ENCODE data around the gene PRDX5. TPM values are rescaled to one million over a fixed set of nuclear protein-coding genes. Genes with fewer than 3 reads are reported as not detected.
A peak's percentile ranks its signal among the peaks of the same experiment; 100 is the strongest.

The PRDX5 gene
- total RNA-seq, 1 donor from 2014 or later, result 144 TPM

DNA sequence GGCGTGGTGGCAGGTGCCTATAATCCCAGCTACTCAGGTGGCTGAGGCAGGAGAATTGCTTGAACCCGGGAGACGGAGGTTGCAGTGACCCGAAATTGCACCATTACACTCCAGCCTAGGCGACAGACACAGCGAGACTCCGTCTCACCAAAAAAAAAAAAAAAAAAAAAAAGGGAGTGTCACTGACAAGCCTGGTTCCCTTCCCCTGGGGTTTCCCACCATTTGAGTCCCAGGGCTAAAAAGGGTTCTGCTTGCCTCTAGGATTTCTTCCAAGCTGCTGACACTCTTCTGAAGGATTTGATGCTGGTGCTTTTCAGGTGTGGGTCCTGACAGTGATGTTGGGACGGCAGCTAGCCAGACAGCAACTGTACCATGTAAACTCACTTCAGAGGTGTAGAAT is 20.8 kb downstream of the PRDX5 start:
- Histone ChIP-seq H3K4me3 (ENCODE audit: low read length in 3 of 3) (no peak overlapping the region), H3K27me3 (ENCODE audit: control insufficient read depth in 3 of 3, insufficient read depth in 3 of 3, low read length in 3 of 3) (no peaks in the 10 kb centered on the region), H3K27ac (ENCODE audit: low read depth, low read length) (no peak overlapping the region), H3K4me1 (ENCODE audit: control insufficient read depth in 3 of 3, insufficient read depth in 3 of 3, low read length in 3 of 3) (peaks cover 6 to 11% (median 7%) of the 10 kb centered on the region in 3 donors), H3K36me3 (ENCODE audit: control insufficient read depth in 3 of 3, insufficient read depth in 3 of 3, low read length in 3 of 3) (no peaks in the 10 kb centered on the region), H3K9me3 (ENCODE audit: control insufficient read depth in 3 of 3, low read length in 3 of 3) (no peaks in the 10 kb centered on the region), H3K9ac (ENCODE audit: low read depth in 1 of 3, low read length in 3 of 3) (no peak overlapping the region)

DNA sequence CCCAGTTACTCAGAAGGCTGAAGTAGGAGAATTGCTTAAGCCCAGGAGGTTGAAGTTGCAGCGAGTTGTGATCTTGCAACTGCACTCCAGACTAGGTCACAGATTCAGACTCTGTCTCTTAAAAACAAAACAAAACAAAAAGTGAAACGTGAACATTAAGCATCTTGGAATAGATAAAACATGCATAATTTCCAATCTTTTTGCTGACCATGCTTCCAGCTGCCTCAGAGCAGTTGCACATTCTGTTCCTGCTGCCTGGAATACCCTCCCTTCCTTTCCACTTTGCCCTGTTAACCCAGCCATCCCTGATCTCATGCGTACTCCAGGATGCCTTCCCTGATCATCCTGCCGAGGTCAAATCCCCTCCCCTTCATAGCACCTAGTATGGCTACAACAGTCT is 21.4 kb downstream of the PRDX5 start:
- H3K9ac ChIP-seq (ENCODE audit: low read depth in 1 of 3, low read length in 3 of 3), result no peak overlapping the region
- H3K36me3 ChIP-seq (ENCODE audit: control insufficient read depth in 3 of 3, insufficient read depth in 3 of 3, low read length in 3 of 3), result no peaks in the 10 kb centered on the region
- H3K4me3 ChIP-seq (ENCODE audit: low read length in 3 of 3), result no peak overlapping the region
- no peaks in the 10 kb centered on the region for H3K27me3 ChIP-seq (ENCODE audit: control insufficient read depth in 3 of 3, insufficient read depth in 3 of 3, low read length in 3 of 3)
- H3K9me3 ChIP-seq (ENCODE audit: control insufficient read depth in 3 of 3, low read length in 3 of 3), result no peaks in the 10 kb centered on the region
- H3K27ac ChIP-seq (ENCODE audit: low read depth, low read length), result no peak overlapping the region
- H3K4me1 ChIP-seq (ENCODE audit: control insufficient read depth in 3 of 3, insufficient read depth in 3 of 3, low read length in 3 of 3), result peaks cover 6 to 11% (median 7%) of the 10 kb centered on the region in 3 donors

DNA sequence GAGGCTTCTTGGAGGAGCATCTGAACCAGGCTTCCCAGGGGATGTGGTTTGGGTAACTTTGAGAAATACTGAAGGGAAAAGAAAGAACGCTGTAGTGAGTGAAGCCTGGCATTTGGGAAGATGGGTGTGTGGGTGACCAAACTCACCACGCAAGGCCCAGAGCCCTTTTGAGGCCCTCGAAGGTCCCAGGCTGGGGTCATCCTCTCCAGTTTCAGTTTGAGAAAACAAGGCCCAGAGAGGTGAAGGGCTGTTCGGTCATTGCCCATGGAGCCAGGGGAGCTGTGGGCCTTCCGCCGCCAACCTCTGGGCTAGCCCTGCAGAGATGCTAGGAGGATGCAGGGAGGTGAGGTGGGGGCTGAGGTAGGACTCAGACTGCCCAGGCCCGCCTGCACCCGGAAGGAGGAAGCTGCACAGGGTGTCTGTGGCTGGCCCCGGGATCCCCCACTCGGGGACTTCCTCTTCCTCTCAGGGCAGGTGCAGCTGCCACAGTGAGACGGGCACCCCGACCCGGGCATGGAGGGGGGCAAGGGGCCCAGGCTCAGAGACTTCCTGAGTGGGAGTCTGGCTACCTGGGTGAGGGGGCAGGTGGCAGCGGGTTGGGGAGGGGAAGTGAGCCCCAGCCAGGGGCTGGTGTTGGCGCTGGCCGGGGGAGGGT is 22.0 kb downstream of the PRDX5 start, which contains the start of gene CCDC88B:
CCDC88B (plus strand) TSS at position 451 of the 655 bp plus-strand sequence; CDS start at position 514, 63 bp downstream.
- no peaks in the 10 kb centered on the region for H3K9me3 ChIP-seq (ENCODE audit: control insufficient read depth in 3 of 3, low read length in 3 of 3)
- H3K36me3 ChIP-seq (ENCODE audit: control insufficient read depth in 3 of 3, insufficient read depth in 3 of 3, low read length in 3 of 3), result no peaks in the 10 kb centered on the region
- peaks cover 6 to 11% (median 7%) of the 10 kb centered on the region in 3 donors for H3K4me1 ChIP-seq (ENCODE audit: control insufficient read depth in 3 of 3, insufficient read depth in 3 of 3, low read length in 3 of 3)
- no peak within 1 kb of the TSS for H3K4me3 ChIP-seq (ENCODE audit: low read length in 3 of 3)
- no peak within 1 kb of the TSS for H3K9ac ChIP-seq (ENCODE audit: low read depth in 1 of 3, low read length in 3 of 3)
- no peaks in the 10 kb centered on the region for H3K27me3 ChIP-seq (ENCODE audit: control insufficient read depth in 3 of 3, insufficient read depth in 3 of 3, low read length in 3 of 3)
- H3K27ac ChIP-seq (ENCODE audit: low read depth, low read length), result no peak within 1 kb of the TSS

DNA sequence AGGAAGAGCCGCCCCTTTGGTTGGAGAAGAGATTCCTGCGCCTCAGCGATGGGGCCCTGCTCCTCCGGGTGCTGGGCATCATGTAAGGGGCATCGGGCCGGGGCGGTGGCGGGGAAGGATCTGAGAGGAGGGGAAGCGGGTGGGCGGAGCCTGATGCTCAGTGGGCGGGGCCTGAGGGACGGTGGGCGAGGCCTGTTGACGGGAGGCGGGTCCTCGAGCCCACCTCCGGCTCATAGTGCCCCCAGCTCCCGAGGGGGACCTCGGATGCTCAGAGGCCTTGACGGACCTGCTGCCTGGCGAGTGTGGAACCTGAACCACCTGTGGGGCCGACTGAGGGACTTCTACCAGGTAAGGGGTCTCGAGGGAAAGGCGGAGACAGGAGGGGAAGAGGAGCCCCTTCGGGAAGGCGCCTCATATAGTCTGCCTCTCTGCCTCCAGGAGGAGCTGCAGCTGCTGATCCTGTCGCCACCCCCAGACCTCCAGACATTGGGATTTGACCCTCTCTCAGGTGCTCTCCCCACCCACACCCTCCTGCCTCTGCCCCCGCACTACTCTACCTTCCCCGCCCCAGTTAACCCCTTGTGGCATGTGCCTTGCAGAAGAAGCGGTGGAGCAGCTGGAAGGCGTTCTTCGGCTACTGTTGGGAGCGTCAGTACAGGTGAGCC is 22.9 kb downstream of the PRDX5 start:
- Histone ChIP-seq H3K27me3 (ENCODE audit: control insufficient read depth in 3 of 3, insufficient read depth in 3 of 3, low read length in 3 of 3) (no peaks in the 10 kb centered on the region), H3K9me3 (ENCODE audit: control insufficient read depth in 3 of 3, low read length in 3 of 3) (no peaks in the 10 kb centered on the region), H3K4me1 (ENCODE audit: control insufficient read depth in 3 of 3, insufficient read depth in 3 of 3, low read length in 3 of 3) (peaks cover 6 to 11% (median 7%) of the 10 kb centered on the region in 3 donors), H3K27ac (ENCODE audit: low read depth, low read length) (no peak overlapping the region), H3K9ac (ENCODE audit: low read depth in 1 of 3, low read length in 3 of 3) (no peak overlapping the region), H3K36me3 (ENCODE audit: control insufficient read depth in 3 of 3, insufficient read depth in 3 of 3, low read length in 3 of 3) (no peaks in the 10 kb centered on the region), H3K4me3 (ENCODE audit: low read length in 3 of 3) (no peak overlapping the region)

DNA sequence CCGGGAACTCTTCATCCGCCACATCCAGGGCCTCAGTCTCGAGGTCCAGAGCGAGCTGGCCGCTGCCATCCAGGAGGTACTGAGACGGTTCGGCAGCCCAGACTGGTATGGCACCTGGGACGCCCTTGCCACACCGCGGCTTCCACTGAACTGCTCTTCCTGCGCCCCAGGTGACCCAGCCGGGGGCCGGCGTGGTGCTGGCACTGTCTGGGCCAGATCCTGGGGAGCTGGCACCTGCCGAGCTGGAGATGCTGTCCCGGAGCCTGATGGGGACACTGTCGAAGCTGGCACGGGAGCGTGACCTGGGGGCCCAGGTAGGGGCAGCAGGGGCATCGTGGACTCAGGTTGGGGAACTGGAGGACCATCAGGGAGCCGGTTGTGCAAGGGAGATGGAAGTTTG is 23.5 kb downstream of the PRDX5 start:
- Histone ChIP-seq H3K4me1 (ENCODE audit: control insufficient read depth in 3 of 3, insufficient read depth in 3 of 3, low read length in 3 of 3) (peaks cover 6 to 11% (median 7%) of the 10 kb centered on the region in 3 donors), H3K27me3 (ENCODE audit: control insufficient read depth in 3 of 3, insufficient read depth in 3 of 3, low read length in 3 of 3) (no peaks in the 10 kb centered on the region), H3K4me3 (ENCODE audit: low read length in 3 of 3) (no peak overlapping the region), H3K9ac (ENCODE audit: low read depth in 1 of 3, low read length in 3 of 3) (no peak overlapping the region), H3K27ac (ENCODE audit: low read depth, low read length) (no peak overlapping the region), H3K9me3 (ENCODE audit: control insufficient read depth in 3 of 3, low read length in 3 of 3) (no peaks in the 10 kb centered on the region), H3K36me3 (ENCODE audit: control insufficient read depth in 3 of 3, insufficient read depth in 3 of 3, low read length in 3 of 3) (no peaks in the 10 kb centered on the region)

DNA sequence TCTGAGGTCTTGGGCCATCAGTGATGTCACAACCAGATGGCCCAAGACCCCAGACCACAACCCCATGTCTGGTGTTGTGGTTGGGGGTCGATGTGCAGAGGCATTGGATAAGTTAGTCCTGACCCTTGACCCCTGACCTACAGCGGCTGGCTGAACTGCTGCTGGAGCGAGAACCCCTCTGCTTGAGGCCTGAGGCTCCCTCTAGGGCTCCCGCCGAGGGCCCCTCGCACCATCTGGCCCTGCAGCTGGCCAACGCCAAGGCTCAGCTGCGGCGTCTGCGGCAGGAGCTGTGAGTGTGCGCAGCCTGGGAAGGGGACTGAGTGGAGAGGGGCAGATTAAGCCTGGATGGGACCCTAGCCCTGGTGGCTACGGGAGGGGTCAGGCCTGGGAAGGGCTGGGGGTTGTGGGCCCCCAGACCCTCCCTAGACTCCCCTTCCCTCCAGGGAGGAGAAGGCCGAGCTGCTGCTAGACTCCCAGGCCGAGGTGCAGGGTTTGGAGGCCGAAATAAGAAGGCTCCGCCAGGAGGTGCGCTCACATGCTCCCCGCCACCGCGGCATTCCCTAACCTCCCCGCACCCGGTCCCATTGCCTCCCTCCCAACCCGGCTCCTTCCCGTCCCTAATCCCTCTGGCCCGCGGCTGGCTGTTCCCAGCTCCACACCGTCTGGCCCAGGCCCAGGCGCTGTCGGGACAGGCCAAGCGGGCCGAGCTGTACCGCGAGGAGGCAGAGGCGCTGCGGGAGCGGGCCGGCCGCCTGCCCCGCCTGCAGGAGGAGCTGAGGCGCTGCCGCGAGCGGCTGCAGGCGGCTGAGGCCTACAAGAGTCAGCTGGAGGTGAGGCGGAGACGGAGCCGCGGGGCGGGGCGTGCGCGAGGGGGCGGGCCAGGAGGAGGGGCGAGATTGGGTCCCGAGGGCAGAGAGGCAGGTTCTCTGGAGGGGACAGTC is 24.2 kb downstream of the PRDX5 start:
- H3K4me3 ChIP-seq (ENCODE audit: low read length in 3 of 3), result peak overlapping the region; percentile 62 to 73 (median 73)
- H3K4me1 ChIP-seq (ENCODE audit: control insufficient read depth in 3 of 3, insufficient read depth in 3 of 3, low read length in 3 of 3), result peaks cover 6 to 11% (median 7%) of the 10 kb centered on the region in 3 donors
- no peaks in the 10 kb centered on the region for H3K36me3 ChIP-seq (ENCODE audit: control insufficient read depth in 3 of 3, insufficient read depth in 3 of 3, low read length in 3 of 3)
- H3K27me3 ChIP-seq (ENCODE audit: control insufficient read depth in 3 of 3, insufficient read depth in 3 of 3, low read length in 3 of 3), result no peaks in the 10 kb centered on the region
- peak overlapping the region; percentile 51 for H3K27ac ChIP-seq (ENCODE audit: low read depth, low read length)
- no peaks in the 10 kb centered on the region for H3K9me3 ChIP-seq (ENCODE audit: control insufficient read depth in 3 of 3, low read length in 3 of 3)
- H3K9ac ChIP-seq (ENCODE audit: low read depth in 1 of 3, low read length in 3 of 3), result peak overlapping the region; percentile 72 to 91 (median 85)

DNA sequence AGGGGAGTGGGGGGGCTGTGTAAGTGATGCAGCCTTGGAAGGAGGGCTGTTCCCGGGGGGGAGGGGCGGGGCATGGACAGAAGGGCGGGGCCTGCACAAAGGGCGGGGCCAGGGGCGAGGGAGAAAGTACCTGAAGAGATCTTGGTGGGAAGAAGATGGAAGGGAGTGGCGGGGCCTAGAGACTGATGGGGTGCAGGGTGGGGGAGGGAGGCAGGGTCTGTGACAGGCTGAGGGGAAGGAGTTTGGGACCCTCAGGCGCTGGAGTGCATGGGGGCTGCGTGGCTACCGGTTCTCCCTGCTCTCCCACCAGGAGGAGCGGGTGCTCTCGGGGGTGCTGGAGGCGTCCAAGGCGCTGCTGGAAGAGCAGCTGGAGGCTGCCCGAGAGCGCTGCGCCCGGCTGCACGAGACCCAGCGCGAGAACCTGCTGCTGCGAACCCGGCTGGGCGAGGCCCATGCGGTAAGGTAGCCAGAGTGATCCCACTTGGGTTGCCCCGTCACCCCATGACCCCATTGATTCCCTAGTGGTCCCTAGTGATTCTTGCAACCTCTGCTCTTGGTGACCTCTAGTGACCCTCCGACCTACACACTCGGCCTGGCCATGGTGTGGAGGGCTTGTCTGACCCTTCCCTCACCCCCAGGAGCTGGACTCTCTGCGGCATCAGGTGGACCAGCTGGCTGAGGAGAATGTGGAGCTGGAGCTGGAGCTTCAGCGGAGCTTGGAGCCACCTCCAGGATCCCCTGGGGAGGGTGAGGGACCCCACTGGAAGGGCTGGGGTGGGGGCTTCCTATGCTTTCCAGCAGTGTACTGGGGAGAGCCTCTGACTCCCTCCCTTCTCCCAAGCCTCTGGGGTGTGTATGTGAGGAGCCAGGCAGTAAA is 25.2 kb downstream of the PRDX5 start:
- Histone ChIP-seq H3K27ac (ENCODE audit: low read depth, low read length) (no peak overlapping the region), H3K36me3 (ENCODE audit: control insufficient read depth in 3 of 3, insufficient read depth in 3 of 3, low read length in 3 of 3) (no peaks in the 10 kb centered on the region), H3K9ac (ENCODE audit: low read depth in 1 of 3, low read length in 3 of 3) (no peak overlapping the region), H3K9me3 (ENCODE audit: control insufficient read depth in 3 of 3, low read length in 3 of 3) (no peaks in the 10 kb centered on the region), H3K27me3 (ENCODE audit: control insufficient read depth in 3 of 3, insufficient read depth in 3 of 3, low read length in 3 of 3) (no peaks in the 10 kb centered on the region), H3K4me3 (ENCODE audit: low read length in 3 of 3) (peak overlapping the region in 1 of 3 donors; percentile 73), H3K4me1 (ENCODE audit: control insufficient read depth in 3 of 3, insufficient read depth in 3 of 3, low read length in 3 of 3) (peaks cover 6 to 11% (median 7%) of the 10 kb centered on the region in 3 donors)

DNA sequence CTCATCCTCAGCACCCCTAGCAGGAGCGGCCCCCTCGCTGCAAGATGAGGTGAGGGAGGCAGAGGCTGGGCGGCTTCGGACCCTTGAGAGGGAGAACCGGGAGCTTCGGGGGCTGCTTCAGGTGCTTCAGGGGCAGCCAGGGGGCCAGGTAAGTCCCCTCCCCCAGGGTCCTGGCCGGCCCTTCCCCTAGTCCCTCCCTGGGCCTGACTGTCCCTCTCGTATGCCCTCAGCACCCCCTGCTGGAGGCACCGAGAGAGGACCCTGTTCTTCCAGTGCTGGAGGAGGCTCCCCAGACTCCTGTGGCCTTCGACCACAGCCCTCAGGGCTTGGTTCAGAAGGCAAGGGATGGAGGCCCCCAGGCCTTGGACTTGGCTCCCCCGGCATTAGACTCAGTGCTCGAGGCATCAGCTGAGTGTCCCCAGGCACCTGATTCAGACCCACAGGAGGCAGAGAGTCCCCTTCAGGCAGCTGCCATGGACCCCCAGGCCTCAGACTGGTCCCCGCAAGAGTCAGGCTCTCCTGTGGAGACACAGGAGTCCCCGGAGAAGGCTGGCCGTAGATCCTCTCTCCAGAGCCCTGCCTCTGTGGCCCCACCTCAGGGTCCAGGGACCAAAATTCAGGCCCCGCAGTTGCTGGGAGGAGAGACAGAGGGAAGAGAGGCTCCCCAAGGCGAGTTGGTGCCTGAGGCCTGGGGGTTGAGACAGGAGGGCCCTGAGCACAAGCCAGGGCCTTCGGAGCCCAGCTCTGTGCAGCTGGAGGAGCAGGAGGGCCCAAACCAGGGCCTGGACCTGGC is 26.0 kb downstream of the PRDX5 start:
- no peak overlapping the region for H3K4me3 ChIP-seq (ENCODE audit: low read length in 3 of 3)
- H3K4me1 ChIP-seq (ENCODE audit: control insufficient read depth in 3 of 3, insufficient read depth in 3 of 3, low read length in 3 of 3), result peaks cover 6 to 11% (median 7%) of the 10 kb centered on the region in 3 donors
- no peaks in the 10 kb centered on the region for H3K27me3 ChIP-seq (ENCODE audit: control insufficient read depth in 3 of 3, insufficient read depth in 3 of 3, low read length in 3 of 3)
- H3K9me3 ChIP-seq (ENCODE audit: control insufficient read depth in 3 of 3, low read length in 3 of 3), result no peaks in the 10 kb centered on the region
- no peak overlapping the region for H3K27ac ChIP-seq (ENCODE audit: low read depth, low read length)
- H3K36me3 ChIP-seq (ENCODE audit: control insufficient read depth in 3 of 3, insufficient read depth in 3 of 3, low read length in 3 of 3), result no peaks in the 10 kb centered on the region
- H3K9ac ChIP-seq (ENCODE audit: low read depth in 1 of 3, low read length in 3 of 3), result no peak overlapping the region
